ENCODE measurements around the gene B4GALT1.

B4GALT1 gene

GRCh38 chr9:33198165-33198564, 31.0 kb upstream of the B4GALT1 start:
- no peak overlapping the region for H3K4me3 ChIP-seq (ENCODE audit: low read depth, low read length)
- TF ChIP-seq CTCF (IDR thresholded peaks at IDR 0.05; ENCODE audit: low read depth, low read length, missing control alignments), result no peak
- no peak for DNase-seq (ENCODE audit: low read depth)

GRCh38 chr9:33197279-33198152, 30.4 kb upstream of the B4GALT1 start:
- no peak overlapping the region for H3K4me3 ChIP-seq (ENCODE audit: low read depth, low read length)
- DNase-seq (ENCODE audit: low read depth), result no peak
- TF ChIP-seq CTCF (IDR thresholded peaks at IDR 0.05; ENCODE audit: low read depth, low read length, missing control alignments), result peak; percentile 18

DNA sequence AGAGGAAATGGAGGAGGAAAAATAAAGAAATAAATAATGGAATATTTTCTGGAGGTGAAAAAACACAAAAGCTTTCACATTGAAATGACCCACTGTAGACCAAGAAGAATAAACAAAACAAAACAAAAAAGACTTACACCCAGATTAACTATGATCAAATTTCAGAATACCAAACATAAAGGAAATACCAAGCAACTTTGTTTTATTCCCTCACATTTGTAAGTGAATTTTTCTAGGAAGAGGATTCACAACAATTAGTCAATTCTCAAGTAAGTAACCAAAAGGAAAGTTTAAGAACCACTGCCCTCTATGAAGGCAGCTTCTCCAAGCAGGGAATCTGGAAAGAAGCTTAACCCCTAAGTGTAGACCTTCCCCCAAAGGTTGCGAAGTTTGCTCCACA, 29.6 kb upstream of the B4GALT1 start:
- no peak for DNase-seq (ENCODE audit: low read depth)
- no peak for TF ChIP-seq CTCF (IDR thresholded peaks at IDR 0.05; ENCODE audit: low read depth, low read length, missing control alignments)
- H3K4me3 ChIP-seq (ENCODE audit: low read depth, low read length), result no peak overlapping the region

DNA sequence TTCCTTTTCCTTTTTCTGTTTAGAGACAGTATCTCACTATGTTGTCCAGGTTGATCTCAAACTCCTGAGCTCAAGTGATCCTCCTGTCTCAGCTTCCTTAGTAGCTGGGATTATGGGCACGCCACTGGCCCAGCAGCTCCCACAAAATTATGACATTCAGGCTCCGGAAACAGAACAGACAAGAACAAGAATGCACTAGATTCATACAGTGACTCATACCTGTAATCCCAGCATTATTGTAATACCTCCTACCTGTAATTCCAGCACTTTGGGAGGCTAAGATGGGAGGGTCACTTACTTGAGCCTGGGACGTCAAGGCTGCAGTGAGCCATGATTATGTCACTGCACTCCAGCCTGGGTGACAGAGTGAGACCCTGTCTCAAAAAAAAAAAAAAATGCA, 26.7 kb upstream of the B4GALT1 start:
- DNase-seq (ENCODE audit: low read depth), result no peak
- no peak overlapping the region for H3K4me3 ChIP-seq (ENCODE audit: low read depth, low read length)
- TF ChIP-seq CTCF (IDR thresholded peaks at IDR 0.05; ENCODE audit: low read depth, low read length, missing control alignments), result no peak

- no peak for DNase-seq (ENCODE audit: low read depth)
- no peak overlapping the region for H3K4me3 ChIP-seq (ENCODE audit: low read depth, low read length)
- TF ChIP-seq CTCF (IDR thresholded peaks at IDR 0.05; ENCODE audit: low read depth, low read length, missing control alignments), result no peak
Observed at GRCh38 chr9:33192493-33193255, 25.5 kb upstream of the B4GALT1 start.

- TF ChIP-seq CTCF (IDR thresholded peaks at IDR 0.05; ENCODE audit: low read depth, low read length, missing control alignments), result no peak
- H3K4me3 ChIP-seq (ENCODE audit: low read depth, low read length), result no peak overlapping the region
Observed at GRCh38 chr9:33190021-33190705, 23.0 kb upstream of the B4GALT1 start.

More at GRCh38 chr9:33190021-33190705, 23.0 kb upstream of the B4GALT1 start:
- DNase-seq (ENCODE audit: low read depth), result no peak
